Stimulated activated CD4-positive, alpha-beta T cell treated with anti-CD3 and anti-CD28 coated beads, Interleukin-1b, Interleukin-23, amount 100 ng/mL, for 24 hours (primary cell): ENCODE results near the gene STARD3.
"Not testable (repeated sequence)": the region's sequence is repeated elsewhere in the genome, so short reads cannot be mapped to it uniquely, and the experiment has no call there.

Experiments used
- DNase-seq, 4 experiments: peaks; one replicate each; pipeline ENCODE4 v3.0.0-alpha.2; 2020; ENCODE audit warnings: low read depth in 4 of 4, low spot score in 1 of 4

The STARD3 gene

GRCh38 chr17:39636927-39637736 lies at the start of gene STARD3:
TSS of gene STARD3 (plus strand) at chr17:39637144. CDS start at chr17:39653532, 16,388 bp downstream.
- peak; percentile 75 to 92 (median 86) for DNase-seq

- DNase-seq: not testable (repeated sequence)
Measured at GRCh38 chr17:39590180-39590579, 46.8 kb upstream of the STARD3 start.

GRCh38 chr17:39591958-39592954 lies 44.7 kb upstream of the STARD3 start:
- DNase-seq: peak in 1 of 4 experiments; percentile 26

GRCh38 chr17:39593371-39593770 lies 43.6 kb upstream of the STARD3 start:
- no peak for DNase-seq

- DNase-seq: no peak
Measured at GRCh38 chr17:39595294-39595693, 41.6 kb upstream of the STARD3 start.

- no peak for DNase-seq
Measured at GRCh38 chr17:39595928-39596510, 40.9 kb upstream of the STARD3 start.

GRCh38 chr17:39596543-39597267 lies 40.2 kb upstream of the STARD3 start:
- no peak for DNase-seq

GRCh38 chr17:39597372-39598046 lies 39.4 kb upstream of the STARD3 start:
- DNase-seq: no peak

GRCh38 chr17:39598047-39598481 lies 38.9 kb upstream of the STARD3 start:
- DNase-seq: no peak

GRCh38 chr17:39598630-39599003 lies 38.3 kb upstream of the STARD3 start:
- no peak for DNase-seq

- DNase-seq: no peak
Measured at GRCh38 chr17:39599004-39599664, 37.8 kb upstream of the STARD3 start.

- no peak for DNase-seq
Measured at GRCh38 chr17:39599665-39600231, 37.2 kb upstream of the STARD3 start.

GRCh38 chr17:39600288-39600996 lies 36.5 kb upstream of the STARD3 start:
- no peak for DNase-seq

GRCh38 chr17:39600997-39601597 lies 35.8 kb upstream of the STARD3 start:
- no peak for DNase-seq

- no peak for DNase-seq
Measured at GRCh38 chr17:39601758-39602532, 35.0 kb upstream of the STARD3 start.

- DNase-seq: no peak
Measured at GRCh38 chr17:39602533-39603303, 34.2 kb upstream of the STARD3 start.
